ENCODE results near the gene CENPW. TPM values are rescaled to one million over a fixed set of nuclear protein-coding genes. Genes with fewer than 3 reads are reported as not detected.

CENPW gene
- 19.0 and 28.2 TPM in 2 replicates for polyA plus RNA-seq (2011; rRNA removed)
- 16.4 and 21.7 TPM in 2 replicates for polyA plus RNA-seq (2012; cell fraction: cytosol; rRNA removed)
- 5.0 and 11.2 TPM in 2 replicates for polyA plus RNA-seq (2012; cell fraction: nucleus; rRNA removed)
- polyA plus RNA-seq (2017; fragmentation: RNase III; extraction: RNeasy Plus Mini Kit Qiagen cat#74134 plus additional on column Dnase treatment): 34.5 to 40.4 TPM (median 35.0 TPM) in 3 replicates
- 2.5 and 7.3 TPM in 2 replicates for polyA minus RNA-seq (2011; rRNA and poly(A)+ RNA removed)

DNA sequence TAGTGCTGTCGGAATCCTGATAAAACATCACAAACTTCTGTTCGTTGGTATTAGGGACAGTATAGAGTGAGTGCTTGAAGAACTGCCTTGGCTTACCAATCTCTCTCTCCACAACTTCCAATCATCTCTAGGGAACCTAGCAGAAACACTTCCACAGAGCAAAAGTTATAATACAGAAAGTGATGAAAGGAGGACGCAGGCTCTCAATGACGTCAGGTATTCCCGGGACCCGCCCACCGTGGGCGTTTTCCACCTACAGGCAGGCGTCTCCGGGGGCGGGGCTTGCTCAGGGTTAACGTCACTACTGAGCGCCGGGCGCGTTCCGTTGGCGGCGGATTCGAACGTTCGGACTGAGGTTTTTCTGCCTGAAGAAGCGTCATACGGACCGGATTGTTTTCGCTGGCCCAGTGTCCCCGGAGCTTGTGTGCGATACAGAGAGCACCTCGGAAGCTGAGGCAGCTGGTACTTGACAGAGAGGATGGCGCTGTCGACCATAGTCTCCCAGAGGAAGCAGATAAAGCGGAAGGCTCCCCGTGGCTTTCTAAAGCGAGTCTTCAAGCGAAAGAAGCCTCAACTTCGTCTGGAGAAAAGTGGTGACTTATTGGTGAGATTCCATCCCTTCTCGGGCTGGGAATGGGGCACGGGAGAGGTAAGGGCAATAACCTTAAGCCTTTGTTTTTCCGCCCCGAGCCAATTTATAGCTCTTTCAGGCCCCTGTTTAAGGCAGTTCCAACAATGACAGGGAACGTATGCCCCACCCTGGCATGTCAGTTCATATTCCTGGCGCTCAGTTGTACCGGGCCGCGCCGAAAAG is at the start of gene CENPW:
CENPW (plus strand) TSS at position 320 of the 814 bp plus-strand sequence; CDS start at position 479, 159 bp downstream.
- FAIRE-seq (no peak), ATAC-seq (peak; percentile 94 to 97), DNase-seq (ENCODE audit: low read depth in 1 of 2, low spot score in 1 of 2) (peak; percentile 73 to 82)
- ChIA-PET POLR2A (no interaction called here), CTCF (interaction anchor here (0.6 to 1.1 kb wide), 2 partner anchors 463 to 998 kb away, joined by 3 read pairs; no protein-coding TSS in a partner anchor)
- Histone ChIP-seq H3K27ac (peak within 1 kb of the TSS; percentile 57 to 74), H3K4me1 (peaks cover 7% of the 10 kb centered on the region; the same call in 1 of the 3 replicates), H3K9me3 (no peaks in the 10 kb centered on the region), H3K4me3 (peak within 1 kb of the TSS; percentile 90), H3K4me2 (peak within 1 kb of the TSS; percentile 91)
- 3% methylated on average over 40 of the region's 46 CpGs for WGBS (ENCODE audit: missing lambda C conversion rate)
- no peak for TF ChIP-seq TFCP2L1 (CRISPR knock-in tag; IDR thresholded peaks at IDR 0.05)
- TF ChIP-seq KDM5A (IDR thresholded peaks at IDR 0.05): peak; percentile 97
- TF ChIP-seq HDAC2 (IDR thresholded peaks at IDR 0.05): peak; percentile 62; the same call in 1 of the 2 replicates
- TF ChIP-seq, protein P1, sequence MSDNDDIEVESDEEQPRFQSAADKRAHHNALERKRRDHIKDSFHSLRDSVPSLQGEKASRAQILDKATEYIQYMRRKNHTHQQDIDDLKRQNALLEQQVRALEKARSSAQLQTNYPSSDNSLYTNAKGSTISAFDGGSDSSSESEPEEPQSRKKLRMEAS (IDR thresholded peaks at IDR 0.05): peak; percentile 38; the same call in 1 of the 2 replicates

DNA sequence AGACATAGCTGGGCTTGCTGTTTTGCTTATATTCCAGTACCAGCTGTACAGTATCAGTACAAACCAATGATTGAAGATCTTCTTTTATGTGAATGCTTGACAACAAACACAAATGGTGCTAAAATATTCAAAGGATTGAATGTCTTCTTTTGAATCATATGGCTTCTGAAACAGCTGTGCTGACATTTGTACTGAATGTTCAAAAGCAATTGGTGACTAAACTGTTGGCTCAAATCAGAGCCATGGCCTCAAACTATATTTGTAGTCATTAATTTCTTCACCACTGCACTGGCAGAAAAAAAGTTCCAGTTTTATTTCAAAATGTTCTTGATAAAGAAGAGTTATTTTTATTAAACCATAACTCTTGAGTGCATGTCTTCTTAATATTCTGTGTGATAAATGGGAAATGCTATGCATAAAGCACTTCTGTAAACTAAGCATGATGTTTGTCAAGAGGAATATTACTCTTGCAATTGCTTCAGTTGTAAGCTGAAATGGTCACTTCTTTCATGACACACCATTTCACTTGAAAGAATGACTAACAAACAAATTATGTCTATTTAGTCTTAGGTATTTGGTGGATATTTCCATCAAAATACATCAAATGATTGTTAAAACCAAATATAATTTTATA is 45.9 kb upstream of the CENPW start:
- FAIRE-seq: no peak
- CTCF ChIA-PET: no interaction called here

DNA sequence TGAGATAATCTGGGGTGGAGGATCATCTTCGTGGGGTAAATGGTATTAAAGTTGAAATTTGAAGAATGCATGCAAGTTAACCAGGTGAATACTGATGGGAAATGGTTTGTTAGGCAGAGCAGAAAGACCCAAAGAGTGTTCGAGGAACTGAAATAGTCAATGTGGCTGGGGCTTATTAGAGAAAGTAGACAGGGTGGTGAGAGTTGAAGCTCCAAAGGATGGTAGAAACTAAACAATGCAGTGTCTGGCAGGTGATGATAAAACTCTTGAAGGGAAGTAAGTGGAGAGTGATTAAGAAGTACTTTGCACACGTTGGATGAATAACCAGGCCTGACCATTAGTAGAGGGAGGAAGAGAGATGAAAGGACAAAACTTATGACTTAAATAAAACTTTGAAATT is 39.8 kb upstream of the CENPW start:
- no peak for DNase-seq (ENCODE audit: low read depth in 1 of 2, low spot score in 1 of 2)
- H3K4me1 ChIP-seq: no peaks in the 10 kb centered on the region
- H3K27ac ChIP-seq: no peak overlapping the region
- no peaks in the 10 kb centered on the region for H3K9me3 ChIP-seq
- 42% methylated on average over 3 of the region's 3 CpGs for WGBS (ENCODE audit: missing lambda C conversion rate)
- no peak for FAIRE-seq
- ATAC-seq: no peak
- no peak overlapping the region for H3K4me3 ChIP-seq
- TF ChIP-seq, protein P1 (IDR thresholded peaks at IDR 0.05): no peak
- no peak for TF ChIP-seq NR3C1 (IDR thresholded peaks at IDR 0.05)
- TF ChIP-seq POLR2AphosphoS2 (conservative IDR thresholded peaks at IDR 0.05; ENCODE audit: low read length): no peak
- TF ChIP-seq ZSCAN20 (CRISPR knock-in tag; IDR thresholded peaks at IDR 0.05): no peak
- TF ChIP-seq MAZ (IDR thresholded peaks at IDR 0.05; ENCODE audit: borderline replicate concordance, low read depth, low read length): no peak
- no peak for TF ChIP-seq HOXB5 (CRISPR knock-in tag; IDR thresholded peaks at IDR 0.05)
- TF ChIP-seq NPAS2 (CRISPR knock-in tag; IDR thresholded peaks at IDR 0.05; ENCODE audit: borderline replicate concordance): no peak
- no peak for TF ChIP-seq MAFK (IDR thresholded peaks at IDR 0.05; ENCODE audit: partially characterized antibody)
- ChIA-PET CTCF (no interaction called here), POLR2A (no interaction called here)
- no peak overlapping the region for H3K4me2 ChIP-seq

More for the DNA sequence above, 45.9 kb upstream of the CENPW start:
- H3K27ac ChIP-seq: no peak overlapping the region
- H3K4me1 ChIP-seq: no peaks in the 10 kb centered on the region
- no peak for DNase-seq (ENCODE audit: low read depth in 1 of 2, low spot score in 1 of 2)
- ATAC-seq: no peak
- no peak overlapping the region for H3K4me3 ChIP-seq
- no peaks in the 10 kb centered on the region for H3K9me3 ChIP-seq
- POLR2A ChIA-PET: no interaction called here
- no peak for TF ChIP-seq NFE2L2 (conservative IDR thresholded peaks at IDR 0.05; ENCODE audit: low read length)
- no peak for TF ChIP-seq EP300 (IDR thresholded peaks at IDR 0.05)
- no peak for TF ChIP-seq HOXB5 (CRISPR knock-in tag; IDR thresholded peaks at IDR 0.05)
- TF ChIP-seq, protein P2, sequence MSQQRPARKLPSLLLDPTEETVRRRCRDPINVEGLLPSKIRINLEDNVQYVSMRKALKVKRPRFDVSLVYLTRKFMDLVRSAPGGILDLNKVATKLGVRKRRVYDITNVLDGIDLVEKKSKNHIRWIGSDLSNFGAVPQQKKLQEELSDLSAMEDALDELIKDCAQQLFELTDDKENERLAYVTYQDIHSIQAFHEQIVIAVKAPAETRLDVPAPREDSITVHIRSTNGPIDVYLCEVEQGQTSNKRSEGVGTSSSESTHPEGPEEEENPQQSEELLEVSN (IDR thresholded peaks at IDR 0.05; ENCODE audit: borderline replicate concordance, low read depth): no peak
- no peak for TF ChIP-seq RARB (CRISPR knock-in tag; IDR thresholded peaks at IDR 0.05)
- no peak for TF ChIP-seq FOSL2 (IDR thresholded peaks at IDR 0.05)
- no peak for TF ChIP-seq FOSL2 (CRISPR knock-in tag; IDR thresholded peaks at IDR 0.05)
- TF ChIP-seq CHD2 (IDR thresholded peaks at IDR 0.05; ENCODE audit: low read length, partially characterized antibody): no peak
- no peak overlapping the region for H3K4me2 ChIP-seq

DNA sequence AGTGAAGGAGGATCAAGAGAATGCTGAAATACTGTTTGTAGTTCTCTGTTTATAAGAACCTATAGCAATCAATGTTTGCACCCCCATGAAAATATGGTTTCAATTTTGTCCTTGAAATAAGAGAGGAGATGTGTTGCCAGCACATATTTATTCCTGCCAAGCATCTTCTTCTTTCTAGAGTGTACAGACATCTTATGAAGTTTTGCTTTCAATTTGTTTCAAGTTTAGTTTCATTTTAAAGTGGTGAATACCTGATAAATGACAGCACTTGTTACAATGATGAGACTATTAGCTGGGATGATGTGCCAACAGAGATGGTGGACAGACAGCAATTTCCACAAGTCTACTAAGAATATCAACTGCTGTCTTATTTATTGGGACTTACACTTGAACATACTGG is 39.2 kb upstream of the CENPW start:
- CTCF ChIA-PET: no interaction called here
- TF ChIP-seq, protein P3, sequence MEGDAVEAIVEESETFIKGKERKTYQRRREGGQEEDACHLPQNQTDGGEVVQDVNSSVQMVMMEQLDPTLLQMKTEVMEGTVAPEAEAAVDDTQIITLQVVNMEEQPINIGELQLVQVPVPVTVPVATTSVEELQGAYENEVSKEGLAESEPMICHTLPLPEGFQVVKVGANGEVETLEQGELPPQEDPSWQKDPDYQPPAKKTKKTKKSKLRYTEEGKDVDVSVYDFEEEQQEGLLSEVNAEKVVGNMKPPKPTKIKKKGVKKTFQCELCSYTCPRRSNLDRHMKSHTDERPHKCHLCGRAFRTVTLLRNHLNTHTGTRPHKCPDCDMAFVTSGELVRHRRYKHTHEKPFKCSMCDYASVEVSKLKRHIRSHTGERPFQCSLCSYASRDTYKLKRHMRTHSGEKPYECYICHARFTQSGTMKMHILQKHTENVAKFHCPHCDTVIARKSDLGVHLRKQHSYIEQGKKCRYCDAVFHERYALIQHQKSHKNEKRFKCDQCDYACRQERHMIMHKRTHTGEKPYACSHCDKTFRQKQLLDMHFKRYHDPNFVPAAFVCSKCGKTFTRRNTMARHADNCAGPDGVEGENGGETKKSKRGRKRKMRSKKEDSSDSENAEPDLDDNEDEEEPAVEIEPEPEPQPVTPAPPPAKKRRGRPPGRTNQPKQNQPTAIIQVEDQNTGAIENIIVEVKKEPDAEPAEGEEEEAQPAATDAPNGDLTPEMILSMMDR (IDR thresholded peaks at IDR 0.05): no peak
- TF ChIP-seq TFCP2L1 (CRISPR knock-in tag; IDR thresholded peaks at IDR 0.05) (no peak), ZFP36 (IDR thresholded peaks at IDR 0.05; ENCODE audit: borderline replicate concordance, partially characterized antibody) (no peak), HEYL (CRISPR knock-in tag; IDR thresholded peaks at IDR 0.05) (no peak)
- Histone ChIP-seq H3K4me3 (no peak overlapping the region), H3K9me3 (no peaks in the 10 kb centered on the region), H3K4me1 (no peaks in the 10 kb centered on the region), H3K27ac (no peak overlapping the region), H3K4me2 (no peak overlapping the region)
- no peak for DNase-seq (ENCODE audit: low read depth in 1 of 2, low spot score in 1 of 2)
- no peak for ATAC-seq
- POLR2A ChIA-PET: no interaction called here
- no peak for FAIRE-seq
